GM21423 (cell line): ENCODE measurements around the gene AIFM1.

Experiments used
- ATAC-seq: cut with Tn5 transposase; IDR thresholded peaks from one replicate; pipeline ENCODE4 v1.9.1; 2021; ENCODE audit warnings: mild to moderate bottlenecking, moderate library complexity; ENCODE audit not compliant: unreplicated experiment

The AIFM1 gene

DNA sequence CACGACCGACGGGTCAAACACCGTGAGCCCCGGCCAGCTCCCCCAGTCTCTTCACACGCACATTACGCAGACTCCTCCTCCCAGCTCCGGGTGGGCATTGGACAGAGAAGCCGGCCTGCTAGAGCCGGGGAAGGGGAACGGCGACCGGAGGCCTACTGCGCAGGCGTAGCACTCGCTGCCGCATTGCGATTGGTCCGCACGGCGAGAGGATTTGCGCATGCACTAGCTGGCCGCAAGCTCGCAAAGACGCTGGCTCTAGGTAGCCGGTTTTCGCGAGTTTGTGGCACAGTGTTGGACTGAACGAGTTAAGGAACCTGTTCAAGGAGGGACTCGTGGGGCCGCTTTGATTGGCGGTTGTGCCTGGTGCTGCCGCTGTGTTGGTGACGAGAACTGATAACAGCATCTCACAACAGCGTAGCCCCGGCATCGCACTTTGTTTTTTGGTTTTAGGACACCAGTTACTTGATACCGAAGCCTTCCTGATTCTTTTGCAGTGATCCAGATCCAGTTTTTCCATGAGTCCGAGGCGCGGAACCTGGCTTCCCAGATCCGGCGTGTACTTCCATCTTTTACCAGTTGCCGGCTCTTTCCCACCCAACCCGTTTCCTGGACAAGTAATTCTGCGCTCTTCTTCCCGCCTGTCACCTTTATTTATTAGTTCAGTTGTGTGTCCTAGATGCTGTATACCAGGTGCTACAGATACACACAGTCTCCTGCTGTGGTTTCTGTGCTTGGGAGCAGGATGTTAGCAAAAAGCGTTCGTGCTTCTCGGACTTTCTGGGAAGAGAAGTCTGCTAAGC, at the start of gene AIFM1:
Gene AIFM1, minus strand, starts transcription at position 139 of the 800 bp plus-strand sequence. CDS start 185 bp downstream, outside the sequence.
- peak; percentile 91 for ATAC-seq

DNA sequence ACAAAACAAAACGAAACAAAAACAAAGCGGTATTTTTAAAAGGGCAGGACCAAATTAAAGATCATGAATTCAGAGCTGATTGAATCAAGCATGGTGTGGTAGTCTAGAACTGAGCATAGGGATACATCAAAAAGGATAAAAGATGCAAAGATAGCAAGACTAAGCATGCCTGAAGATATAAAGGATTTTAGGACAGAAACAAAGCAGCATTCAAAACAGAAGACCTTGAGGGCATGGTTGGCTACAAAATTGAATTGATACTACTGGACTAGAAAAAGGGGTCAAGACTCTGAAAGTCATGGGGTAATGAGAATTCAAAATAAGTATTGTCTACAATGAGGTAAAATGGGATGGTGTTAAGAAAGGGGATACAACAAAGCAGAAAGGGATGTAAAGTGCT, 47.7 kb upstream of the AIFM1 start:
- no peak for ATAC-seq

DNA sequence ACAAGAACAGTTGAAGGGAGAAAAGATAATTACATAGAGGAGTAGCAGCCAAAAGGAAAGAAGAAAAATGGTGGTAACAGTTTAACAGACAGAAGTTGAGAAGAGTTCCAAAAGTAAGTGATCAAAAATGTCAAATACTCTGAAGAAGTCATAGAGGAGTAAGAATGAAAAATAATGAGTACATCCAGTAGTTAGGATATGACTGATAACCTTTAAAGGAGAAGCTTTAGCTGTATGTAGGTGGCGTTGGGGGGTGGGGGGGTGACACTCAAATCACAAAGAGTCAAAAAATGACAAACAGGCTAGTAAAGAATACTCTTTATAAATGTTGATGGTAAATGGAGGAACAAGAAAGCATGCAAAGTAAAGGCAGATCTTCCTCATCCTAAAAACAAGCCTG, 46.7 kb upstream of the AIFM1 start:
- ATAC-seq = no peak

DNA sequence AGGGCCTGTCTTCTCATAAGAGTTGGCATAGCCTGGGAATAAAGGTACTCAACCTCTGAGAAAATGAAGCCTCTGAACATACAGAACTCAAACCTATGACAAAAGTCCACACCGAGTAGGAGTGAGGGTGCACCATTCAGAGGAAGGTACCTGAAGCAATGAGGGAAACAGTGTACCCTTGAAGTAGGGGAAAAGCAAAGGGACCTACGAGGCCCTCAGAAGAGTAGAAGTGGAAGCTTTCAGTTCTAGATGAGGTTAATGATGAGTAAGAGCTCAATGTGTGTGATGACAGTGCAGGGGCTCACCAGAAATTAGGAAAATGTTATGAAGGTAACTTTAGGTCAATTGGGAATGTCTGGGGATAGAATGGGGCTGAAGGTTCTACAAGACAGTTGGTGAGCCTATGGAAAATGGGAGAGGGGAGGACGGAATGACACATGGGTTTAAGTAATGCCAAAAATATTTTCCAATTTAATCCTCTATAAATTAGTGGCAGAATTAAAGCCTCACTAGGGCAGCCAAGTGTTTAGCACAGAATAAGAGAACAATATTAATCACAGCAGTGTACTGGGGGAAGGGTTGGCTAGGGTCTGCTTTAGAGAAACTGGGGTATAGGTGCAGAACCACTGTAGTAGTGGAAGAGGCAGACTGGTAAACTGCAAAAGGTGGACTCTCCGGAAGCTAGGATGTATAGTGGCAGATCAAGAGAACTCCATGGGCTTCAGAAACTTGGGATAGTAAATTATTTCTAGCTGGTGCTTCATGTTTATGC, 46.0 kb upstream of the AIFM1 start:
- no peak for ATAC-seq

DNA sequence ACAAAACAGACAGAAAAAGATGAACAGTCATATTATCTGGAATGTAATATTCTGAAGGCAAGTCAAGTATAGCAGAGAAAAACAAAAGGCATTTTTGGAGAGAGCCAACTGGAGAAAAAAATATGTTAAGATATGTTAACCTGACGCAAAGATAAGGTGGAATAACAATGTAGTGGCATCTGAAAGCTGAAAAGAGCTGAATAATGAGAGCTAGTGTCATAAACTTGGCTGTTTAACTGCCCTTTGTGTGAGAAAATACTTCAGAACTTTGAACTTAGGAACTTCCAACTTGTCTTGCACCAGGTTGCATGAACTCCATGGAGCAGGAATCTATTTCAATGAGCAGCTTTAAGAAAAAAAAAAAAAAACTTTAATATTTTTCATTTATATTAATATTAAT, 39.0 kb upstream of the AIFM1 start:
- ATAC-seq = no peak

DNA sequence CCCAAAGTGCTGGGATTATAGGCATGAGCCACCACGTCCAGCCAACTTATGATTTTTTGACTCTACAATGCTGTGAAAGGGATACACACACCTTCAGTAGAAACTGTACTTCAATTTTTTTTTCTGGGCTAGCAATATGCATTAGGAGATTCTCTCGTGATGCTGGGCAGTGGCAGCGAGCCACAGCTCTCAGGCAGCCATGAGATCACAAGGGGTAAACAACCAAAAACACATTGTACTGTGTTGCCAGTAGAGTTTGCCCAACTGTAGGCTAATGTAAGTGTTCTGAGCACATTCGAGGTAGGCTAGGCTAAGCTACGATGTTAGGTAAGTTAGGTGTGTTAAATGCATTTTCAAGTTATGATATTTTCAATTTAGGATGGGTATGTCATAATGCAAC, 31.8 kb upstream of the AIFM1 start:
- ATAC-seq = no peak

DNA sequence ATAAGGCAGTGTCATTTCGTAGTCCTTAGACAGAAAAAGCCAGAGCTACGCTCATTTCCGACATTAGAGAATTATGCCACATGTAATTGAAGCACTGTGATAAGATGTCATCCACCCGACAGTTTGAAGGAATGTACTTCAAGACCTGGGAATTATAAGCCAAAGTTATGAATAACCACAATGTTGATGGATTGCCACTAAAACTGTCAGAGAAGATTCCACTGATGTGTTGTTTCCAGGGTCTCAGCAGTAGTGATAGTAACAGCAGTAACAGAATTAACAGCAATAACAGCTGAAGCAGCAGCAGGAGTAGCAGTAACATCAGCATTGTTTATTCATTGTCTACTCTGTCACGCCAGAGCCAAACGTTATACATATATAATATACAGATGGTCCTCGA, 30.8 kb upstream of the AIFM1 start:
- no peak for ATAC-seq

DNA sequence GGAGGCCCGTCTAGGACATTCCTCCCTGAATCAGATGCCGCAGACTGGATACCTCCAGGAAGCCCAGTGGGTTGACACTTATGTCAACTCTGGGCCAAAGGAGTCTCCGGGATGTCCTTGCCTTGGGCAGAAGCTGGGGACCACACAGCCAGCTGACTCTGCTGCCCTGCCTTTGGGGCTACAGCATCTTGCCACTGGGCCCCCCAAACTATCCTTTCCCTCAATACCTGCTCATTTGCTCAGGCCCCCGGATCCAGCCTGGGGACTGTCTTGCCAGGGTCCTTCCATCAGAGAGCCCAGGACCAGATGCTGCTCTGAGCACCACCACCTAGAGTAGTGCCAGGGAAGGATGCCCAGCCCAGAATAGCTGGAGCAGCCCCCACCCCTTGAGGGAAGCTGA, 25.2 kb upstream of the AIFM1 start:
- ATAC-seq = no peak

DNA sequence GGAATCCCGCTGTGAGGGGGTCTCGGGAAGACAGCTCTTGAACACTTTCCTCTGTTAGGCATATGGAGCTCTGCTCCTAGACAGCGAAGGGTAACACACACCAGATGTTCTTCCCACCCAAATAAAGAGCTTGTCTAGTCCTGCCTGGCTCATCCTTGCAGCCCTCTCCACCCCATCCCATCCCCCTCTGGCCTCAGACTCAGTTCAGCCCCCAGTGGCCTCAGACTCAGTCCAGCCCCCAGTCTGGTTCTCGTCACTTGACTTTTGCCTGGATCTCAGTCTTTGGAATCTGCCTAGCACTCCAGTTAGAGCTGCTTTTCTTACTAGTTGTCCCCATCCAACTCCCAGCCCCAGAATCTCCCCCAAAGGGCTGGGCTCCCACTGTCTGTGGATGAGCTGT, 21.0 kb upstream of the AIFM1 start:
- no peak for ATAC-seq

DNA sequence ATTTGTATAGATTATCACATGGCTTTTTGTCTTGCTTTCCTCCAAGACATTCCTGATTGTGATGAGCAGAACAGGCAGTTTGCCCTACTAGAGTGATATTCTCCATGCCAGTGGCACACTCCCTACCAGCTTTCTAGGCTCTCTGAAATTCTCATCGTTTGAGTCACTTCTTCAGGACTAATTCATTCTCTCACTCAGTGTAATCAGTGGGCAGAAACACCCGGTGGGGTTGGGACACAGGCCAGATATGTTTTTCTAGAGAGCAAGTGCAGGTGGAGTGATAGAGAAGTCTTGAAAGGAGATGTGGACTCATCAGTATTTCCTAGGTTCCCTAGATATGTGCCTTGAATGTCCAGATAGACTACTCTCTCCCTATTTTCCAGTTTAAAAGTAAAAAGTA, 19.2 kb upstream of the AIFM1 start:
- ATAC-seq = no peak

DNA sequence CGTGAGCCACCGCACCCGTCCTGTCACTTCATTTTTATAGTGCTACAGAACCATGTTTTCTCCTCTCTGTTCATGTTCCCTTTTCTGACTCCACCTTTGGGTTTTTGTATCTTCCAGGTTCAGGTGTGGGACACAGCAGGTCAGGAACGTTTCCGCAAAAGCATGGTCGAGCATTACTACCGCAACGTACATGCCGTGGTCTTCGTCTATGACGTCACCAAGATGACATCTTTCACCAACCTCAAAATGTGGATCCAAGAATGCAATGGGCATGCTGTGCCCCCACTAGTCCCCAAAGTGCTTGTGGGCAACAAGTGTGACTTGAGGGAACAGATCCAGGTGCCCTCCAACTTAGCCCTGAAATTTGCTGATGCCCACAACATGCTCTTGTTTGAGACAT, 18.5 kb upstream of the AIFM1 start:
- ATAC-seq = no peak

DNA sequence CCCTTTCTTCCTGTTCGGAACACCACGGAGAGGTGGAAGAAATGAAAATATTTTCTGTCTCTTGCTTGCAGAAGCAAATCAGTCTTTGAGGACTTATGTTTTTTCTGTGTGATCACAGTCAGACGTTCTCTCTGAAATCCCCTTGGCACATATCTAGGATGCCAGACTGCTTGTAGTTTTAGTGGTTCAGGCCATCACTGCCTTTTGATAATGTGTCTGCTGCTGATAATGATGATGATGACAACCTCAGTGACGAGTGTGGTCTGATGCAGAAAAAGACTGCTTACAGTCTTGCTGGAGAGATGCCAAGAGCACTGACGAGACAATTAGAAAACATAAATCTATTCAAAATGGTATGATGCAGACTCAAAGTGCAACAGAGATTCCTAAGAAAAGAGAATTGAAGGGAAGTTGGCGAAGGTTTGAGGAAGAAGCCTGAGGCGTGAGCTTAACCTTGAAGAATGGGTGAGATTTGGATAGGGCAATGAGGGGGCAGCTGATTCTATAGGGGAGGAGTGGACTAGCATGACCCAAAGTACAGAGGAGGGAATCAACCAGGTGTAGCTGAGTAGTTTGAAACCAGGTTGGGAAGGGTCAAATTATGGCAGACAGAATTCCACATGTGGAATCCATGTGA, 14.1 kb upstream of the AIFM1 start:
- no peak for ATAC-seq

DNA sequence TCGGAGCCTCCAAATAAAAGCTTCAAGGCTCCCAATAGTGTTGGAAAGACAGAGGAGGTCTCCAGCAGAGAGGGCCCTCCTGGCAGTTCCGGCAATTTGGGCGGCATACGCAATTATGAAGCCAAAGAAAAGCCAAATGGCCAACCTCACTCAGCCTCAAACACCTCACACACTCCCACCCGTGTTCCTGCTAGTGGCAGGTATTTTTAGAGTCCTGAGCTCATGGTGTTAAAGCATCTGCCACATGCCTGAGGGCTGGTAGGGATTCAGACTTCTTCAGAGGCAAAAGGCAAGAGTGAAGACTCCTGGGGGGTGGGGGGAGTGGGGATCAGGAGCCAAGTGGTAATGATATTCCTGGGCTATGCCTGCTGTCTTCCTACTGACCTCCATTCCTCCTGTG, 13.5 kb upstream of the AIFM1 start:
- no peak for ATAC-seq

DNA sequence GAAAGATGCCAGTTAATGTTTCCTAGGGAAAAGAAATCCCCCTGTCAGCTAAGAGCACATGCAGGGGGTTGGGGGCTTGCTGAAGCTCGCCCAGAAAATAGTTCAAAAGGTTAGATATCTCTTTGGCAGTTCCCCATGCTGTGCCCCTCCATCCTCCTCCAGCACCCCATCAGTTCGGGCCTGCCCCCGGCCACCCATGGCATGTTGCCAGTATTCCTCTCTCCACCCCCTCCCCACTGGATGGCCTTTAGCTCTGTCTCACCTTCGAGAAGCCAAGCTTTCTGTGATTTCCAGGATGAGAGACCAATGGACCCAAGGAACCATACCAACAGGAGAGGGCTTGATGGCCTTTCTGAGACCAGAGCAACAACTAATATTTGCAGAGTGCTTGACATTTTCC, 11.3 kb upstream of the AIFM1 start:
- ATAC-seq = no peak

DNA sequence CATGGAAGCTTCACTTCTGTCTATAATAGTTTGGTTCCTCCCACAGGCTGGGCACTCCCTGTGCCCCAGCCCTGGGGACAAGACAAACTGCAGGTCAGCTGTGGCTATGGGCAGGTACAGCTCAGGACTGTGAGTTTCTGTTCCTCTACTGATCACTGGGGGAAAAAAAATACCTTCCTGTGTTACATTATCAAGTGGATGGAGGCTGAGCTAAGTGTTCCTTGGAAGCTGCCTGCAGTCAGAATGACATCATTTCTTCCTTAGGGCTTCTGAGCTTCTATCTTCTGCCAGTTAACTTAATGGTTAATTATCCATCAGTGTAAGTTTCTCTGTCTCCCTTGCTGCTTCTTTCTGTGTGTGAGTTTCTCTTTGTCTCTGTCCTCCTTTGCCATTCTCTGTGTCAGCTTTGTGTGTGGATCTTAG, 10.7 kb upstream of the AIFM1 start:
- peak; percentile 87 for ATAC-seq

DNA sequence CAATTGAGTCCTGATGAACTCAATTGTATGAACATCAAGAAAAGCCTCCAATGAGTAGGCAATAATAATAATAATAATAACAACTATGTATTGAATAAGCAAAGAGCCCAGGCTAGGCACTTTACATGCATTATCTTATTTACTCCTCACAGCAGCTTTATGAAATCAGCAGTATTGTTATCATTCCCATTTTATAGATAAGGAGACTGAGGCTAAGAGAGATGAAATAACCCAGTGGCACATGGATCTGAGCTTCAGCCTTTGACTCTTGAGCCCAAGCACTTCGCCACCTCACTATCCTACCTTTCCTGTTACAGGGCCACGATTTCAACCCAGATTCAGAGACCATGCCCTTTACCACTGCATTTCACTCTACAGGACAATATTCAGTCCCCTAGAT, 9.3 kb upstream of the AIFM1 start:
- no peak for ATAC-seq

DNA sequence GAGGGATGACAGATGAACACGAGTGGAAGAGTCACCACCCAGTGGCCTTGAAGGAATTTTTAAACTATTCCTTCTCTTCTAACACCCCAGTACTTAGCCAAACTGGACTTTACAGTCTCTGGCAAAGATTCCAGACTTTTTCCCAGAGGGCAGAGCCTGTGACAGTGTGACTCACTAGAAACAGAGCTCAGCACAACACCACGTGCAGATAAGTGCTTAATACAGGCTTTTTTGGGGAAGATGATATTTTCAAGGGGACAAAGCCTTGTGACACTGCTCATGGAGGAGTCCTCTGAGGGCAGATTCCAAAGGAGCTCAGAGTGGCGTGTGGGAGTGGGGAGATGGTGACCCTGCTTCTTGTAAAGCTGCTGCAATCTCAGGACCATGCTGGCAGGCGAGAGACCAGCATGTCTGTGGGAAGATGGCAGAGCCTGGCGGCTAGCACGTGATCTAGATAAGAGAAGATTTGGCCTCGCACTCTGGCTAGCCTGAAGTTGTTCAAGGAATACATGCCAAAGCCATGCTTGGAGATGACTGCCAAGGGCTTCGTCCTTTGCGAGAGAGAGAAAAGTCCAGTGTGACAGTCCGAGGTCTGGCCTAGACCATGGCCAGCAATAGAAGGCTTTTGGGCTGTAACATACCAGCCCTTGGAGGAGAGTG, 8.5 kb upstream of the AIFM1 start:
- no peak for ATAC-seq

DNA sequence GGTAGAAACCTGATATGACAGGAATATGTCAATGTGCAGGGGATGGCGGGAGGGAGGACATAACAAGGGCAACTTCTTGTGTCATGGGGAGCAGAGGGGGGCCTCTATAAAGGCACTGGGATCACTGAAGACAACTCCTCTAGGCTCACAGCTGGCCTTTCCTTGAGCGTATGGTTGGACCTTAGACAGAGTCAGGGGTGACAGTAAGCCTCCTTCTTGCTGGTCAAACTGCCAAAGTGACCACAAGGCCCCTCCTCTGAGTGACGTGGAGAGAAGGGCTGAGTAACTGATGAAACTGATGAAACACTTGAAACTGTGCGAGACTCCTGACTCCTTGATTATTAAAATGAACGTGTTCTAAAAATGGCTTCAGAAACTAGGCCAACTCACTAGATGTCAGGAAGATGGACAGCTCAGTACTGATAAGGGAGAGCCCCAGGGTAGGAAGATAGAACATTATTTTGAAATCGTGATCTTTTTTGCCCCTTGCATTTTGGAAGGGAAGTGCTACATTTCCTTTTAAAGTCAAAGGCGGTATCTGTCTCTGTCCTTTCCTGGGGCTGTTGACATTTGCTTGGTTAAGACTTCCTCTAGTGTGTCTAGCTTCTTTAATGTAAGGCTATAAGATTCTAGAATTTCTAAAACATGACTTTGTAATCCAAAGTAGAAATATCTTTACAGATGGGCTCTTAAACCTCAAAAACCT, 7.7 kb upstream of the AIFM1 start:
- ATAC-seq = peak; percentile 35

DNA sequence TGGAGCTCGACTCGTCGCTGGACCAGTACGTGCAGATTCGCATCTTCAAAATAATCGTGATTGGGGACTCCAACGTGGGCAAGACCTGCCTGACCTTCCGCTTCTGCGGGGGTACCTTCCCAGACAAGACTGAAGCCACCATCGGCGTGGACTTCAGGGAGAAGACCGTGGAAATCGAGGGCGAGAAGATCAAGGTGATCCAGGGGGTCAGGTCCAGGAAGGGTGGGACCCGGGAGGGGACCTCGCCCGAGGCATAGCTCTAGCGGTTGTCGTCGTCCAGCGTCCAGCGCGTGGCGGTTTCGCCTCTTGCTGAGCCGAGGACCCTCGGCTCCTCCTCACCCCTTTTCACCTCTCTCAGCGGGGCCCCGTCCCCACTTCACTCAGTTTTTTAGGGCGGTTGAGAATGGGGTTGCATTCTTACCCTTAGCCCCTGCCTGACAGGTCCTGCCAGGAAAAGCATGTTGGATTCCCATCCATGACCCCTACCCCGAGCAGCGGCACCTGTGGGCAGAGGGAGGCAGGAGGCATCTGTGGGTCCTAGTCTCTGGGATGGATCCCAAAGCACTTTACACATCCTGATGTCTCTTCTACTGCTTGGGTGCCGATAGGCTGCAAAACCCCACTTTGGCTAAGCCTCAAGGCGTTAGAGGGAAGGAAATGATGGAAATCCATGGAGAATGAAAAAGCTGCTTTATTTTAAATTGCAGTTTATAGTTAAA, 6.6 kb upstream of the AIFM1 start:
- no peak for ATAC-seq
